ENCODE results near the gene RNU6-7. TPM values are rescaled to one million over a fixed set of nuclear protein-coding genes. Genes with fewer than 3 reads are reported as not detected.

RNU6-7 gene
- total and polyA plus RNA-seq, 10 of the 15 experiments (the other 5 are each of a cell fraction or from before 2014, with no cell fraction given) = not detected

- ChIA-PET SMC1A (ENCODE audit: uncharacterized antibody, unreplicated experiment) (interaction anchor here (2.4 kb wide), 1 partner anchor 14 kb away, joined by 12 read pairs; no protein-coding TSS in a partner anchor), RAD21 (ENCODE audit: unreplicated experiment) (no interaction called here), POLR2A (no interaction called here), CTCF (interaction anchor here (0.6 kb wide), 1 partner anchor 35 kb away, joined by 5 read pairs; no protein-coding TSS in a partner anchor)
- H3K36me3 ChIP-seq (ENCODE audit: control insufficient read depth in 2 of 2, insufficient read depth in 2 of 2, low read length in 1 of 2) = no peaks in the 10 kb centered on the region
- no peak for DNase-seq (ENCODE audit: low read depth, low spot score)
- no peak overlapping the region for H3K4me2 ChIP-seq (ENCODE audit: control insufficient read depth, insufficient read depth)
- no peak for ATAC-seq
- no peaks in the 10 kb centered on the region for H3K79me2 ChIP-seq (ENCODE audit: control insufficient read depth, insufficient read depth, low read length)
- no peak overlapping the region for H3K27ac ChIP-seq (ENCODE audit: control insufficient read depth, insufficient read depth)
- no peak overlapping the region for H3K9ac ChIP-seq (ENCODE audit: control insufficient read depth, insufficient read depth, low read length)
- peaks cover 5% of the 10 kb centered on the region for H3K4me1 ChIP-seq (ENCODE audit: control insufficient read depth, insufficient read depth, low read length)
- FAIRE-seq = no peak
- in situ Hi-C loops (cut with MboI) = no loop called here
- H4K20me1 ChIP-seq (ENCODE audit: control insufficient read depth, insufficient read depth) = no peaks in the 10 kb centered on the region
- H3K4me3 ChIP-seq = no peak overlapping the region
- no peaks in the 10 kb centered on the region for H3K27me3 ChIP-seq (replicated peaks in 1 of 2; ENCODE audit: control insufficient read depth in 2 of 2, insufficient read depth in 2 of 2, low read length in 1 of 2)
- TF ChIP-seq TBL1XR1 (IDR thresholded peaks at IDR 0.05; ENCODE audit: low read depth, low read length) (no peak), RCOR1 (conservative IDR thresholded peaks at IDR 0.05; ENCODE audit: low read depth, low read length) (no peak), ZNF24 (IDR thresholded peaks at IDR 0.05) (no peak), TAF1 (IDR thresholded peaks at IDR 0.05; ENCODE audit: borderline replicate concordance, low read depth, low read length) (no peak), ZNF217 (IDR thresholded peaks at IDR 0.05) (no peak), RB1 (IDR thresholded peaks at IDR 0.05; ENCODE audit: borderline replicate concordance) (no peak), ZNF687 (IDR thresholded peaks at IDR 0.05) (no peak), CBX5 (IDR thresholded peaks at IDR 0.05; ENCODE audit: low read depth) (no peak), RELB (IDR thresholded peaks at IDR 0.05; ENCODE audit: low read depth) (no peak), NFIC (IDR thresholded peaks at IDR 0.05; ENCODE audit: low read depth, low read length) (no peak), E2F8 (IDR thresholded peaks at IDR 0.05; ENCODE audit: low read depth, partially characterized antibody) (no peak), EED (IDR thresholded peaks at IDR 0.05; ENCODE audit: low read depth) (no peak), HDGF (IDR thresholded peaks at IDR 0.05) (no peak)
- WGBS (ENCODE audit: insufficient coverage, insufficient replicate concordance, low lambda C conversion rate, missing lambda C conversion rate) = 96% methylated on average over 1 of the region's 1 CpG
- intact Hi-C loops (cut with micrococcal nuclease; ENCODE audit: unreplicated experiment) = no loop called here
- no peaks in the 10 kb centered on the region; the same call in 1 of the 3 replicates for H3K9me3 ChIP-seq (replicated peaks; ENCODE audit: control insufficient read depth, insufficient read depth, low read length)
- BruUV-seq (replicated peaks) = no TSS peak
- H2AFZ ChIP-seq (ENCODE audit: control insufficient read depth, low read depth, low read length) = no peak overlapping the region
These were observed 16.7 kb upstream of the RNU6-7 start for GRCh38 chr14:32185097-32185496.

Data from GM12878 (cell line).